Ovary (tissue), 3 donors: ENCODE data around the gene CCNB1.
"Not testable (repeated sequence)": the region's sequence is repeated elsewhere in the genome, so short reads cannot be mapped to it uniquely, and the experiment has no call there.

Source experiments
- EP300 ChIP-seq: sonication (generic); formaldehyde crosslinking; IDR thresholded peaks from one replicate; pipeline ENCODE4 v1.6.1; 2017; ENCODE audit warnings: antibody characterized with exemption
- POLR2A ChIP-seq: fragments of 450-650 bp; IDR thresholded peaks from one replicate; pipeline ENCODE4 v1.6.1; 2017; ENCODE audit warnings: antibody characterized with exemption, mild to moderate bottlenecking, moderate library complexity
- TF ChIP-seq, protein P1 (sequence below), 3 donors: fragments of 450-650 bp in 2 of 3; fragments of 200-600 bp in 1 of 3; IDR thresholded peaks; one replicate each; pipeline versions ENCODE4 v1.5.1 to v1.8.0; 2016 to 2022; ENCODE audit warnings: antibody characterized with exemption in 3 of 3, mild to moderate bottlenecking in 1 of 3
- donor health status: DM: no; HTN: no; CAD: no.

DNA sequence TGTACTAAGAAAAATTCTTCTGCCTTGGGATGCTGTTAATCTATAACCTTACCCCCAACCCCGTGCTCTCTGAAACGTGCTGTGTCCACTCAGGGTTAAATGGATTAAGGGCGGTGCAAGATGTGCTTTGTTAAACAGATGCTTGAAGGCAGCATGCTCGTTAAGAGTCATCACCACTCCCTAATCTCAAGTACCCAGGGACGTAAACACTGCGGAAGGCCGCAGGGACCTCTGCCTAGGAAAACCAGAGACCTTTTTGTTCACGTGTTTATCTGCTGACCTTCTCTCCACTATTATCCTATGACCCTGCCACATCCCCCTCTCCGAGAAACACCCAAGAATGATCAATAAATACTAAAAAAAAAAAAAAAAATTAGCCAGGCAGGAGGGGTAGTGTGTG is 53.9 kb downstream of the CCNB1 start:
- TF ChIP-seq, protein P1, sequence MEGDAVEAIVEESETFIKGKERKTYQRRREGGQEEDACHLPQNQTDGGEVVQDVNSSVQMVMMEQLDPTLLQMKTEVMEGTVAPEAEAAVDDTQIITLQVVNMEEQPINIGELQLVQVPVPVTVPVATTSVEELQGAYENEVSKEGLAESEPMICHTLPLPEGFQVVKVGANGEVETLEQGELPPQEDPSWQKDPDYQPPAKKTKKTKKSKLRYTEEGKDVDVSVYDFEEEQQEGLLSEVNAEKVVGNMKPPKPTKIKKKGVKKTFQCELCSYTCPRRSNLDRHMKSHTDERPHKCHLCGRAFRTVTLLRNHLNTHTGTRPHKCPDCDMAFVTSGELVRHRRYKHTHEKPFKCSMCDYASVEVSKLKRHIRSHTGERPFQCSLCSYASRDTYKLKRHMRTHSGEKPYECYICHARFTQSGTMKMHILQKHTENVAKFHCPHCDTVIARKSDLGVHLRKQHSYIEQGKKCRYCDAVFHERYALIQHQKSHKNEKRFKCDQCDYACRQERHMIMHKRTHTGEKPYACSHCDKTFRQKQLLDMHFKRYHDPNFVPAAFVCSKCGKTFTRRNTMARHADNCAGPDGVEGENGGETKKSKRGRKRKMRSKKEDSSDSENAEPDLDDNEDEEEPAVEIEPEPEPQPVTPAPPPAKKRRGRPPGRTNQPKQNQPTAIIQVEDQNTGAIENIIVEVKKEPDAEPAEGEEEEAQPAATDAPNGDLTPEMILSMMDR (IDR thresholded peaks at IDR 0.05) = not testable (repeated sequence)
- TF ChIP-seq POLR2A, EP300: not testable (repeated sequence)
